Mammary epithelial cell (primary cell): Measurements from ENCODE around the gene DSCAM.

Source experiments
- CTCF ChIP-seq, 2 donors: IDR thresholded peaks in 1 of 2; conservative IDR thresholded peaks in 1 of 2; 2 replicates each; pipeline ENCODE4 v1.5.1; 2011 to 2012; ENCODE audit warnings: inconsistent platforms in 2 of 2, low read length in 2 of 2, mild to moderate bottlenecking in 2 of 2, control low read depth in 1 of 2, low read depth in 1 of 2; ENCODE audit not compliant: insufficient read depth in 1 of 2; ENCODE audit errors: extremely low read depth in 1 of 2
- EZH2 ChIP-seq: IDR thresholded peaks from 2 replicates; pipeline ENCODE4 v1.6.1; 2012; ENCODE audit warnings: low read length, inconsistent platforms, borderline replicate concordance

- TF ChIP-seq CTCF (conservative IDR thresholded peaks at IDR 0.05 in 1 of 2, IDR thresholded peaks at IDR 0.05 in 1 of 2; ENCODE audit: extremely low read depth in 1 of 2, insufficient read depth in 1 of 2, low read depth in 1 of 2, low read length in 2 of 2), result no peak
- no peak for TF ChIP-seq EZH2
Measured at GRCh38 chr21:39965026-39965425, 881.9 kb downstream of the DSCAM start.
